HepG2 (cell line): ENCODE data around the gene USP25.

Source experiments
- CEBPB ChIP-seq: IDR thresholded peaks from 2 replicates; pipeline ENCODE4 v1.6.1; 2011; ENCODE audit warnings: low read depth, low read length, improper control_type of control experiment, borderline replicate concordance
- EZH2 ChIP-seq: conservative IDR thresholded peaks from 2 replicates; pipeline ENCODE4 v1.6.1; 2012; ENCODE audit warnings: mild to moderate bottlenecking, low read depth, low read length, moderate library complexity
- KDM1A ChIP-seq: IDR thresholded peaks from 2 replicates; pipeline ENCODE4 v1.6.1; 2016; ENCODE audit warnings: missing compliant biosample characterization
- NFIC ChIP-seq: IDR thresholded peaks from 2 replicates; pipeline ENCODE4 v1.6.1; 2012; ENCODE audit warnings: mild to moderate bottlenecking, low read length, inconsistent platforms
- PBX3 ChIP-seq: sonication (generic); formaldehyde crosslinking; IDR thresholded peaks from 2 replicates; pipeline ENCODE4 v1.8.1; 2023; ENCODE audit warnings: missing genetic modification reagents, inconsistent platforms, borderline replicate concordance
- POLR2AphosphoS5 ChIP-seq: IDR thresholded peaks from 2 replicates; pipeline ENCODE4 v1.6.1; 2012; ENCODE audit warnings: low read depth, low read length
- RFX5 ChIP-seq: IDR thresholded peaks from 2 replicates; pipeline ENCODE4 v1.6.1; 2011; ENCODE audit warnings: low read depth, low read length, improper control_type of control experiment

GRCh38 chr21:15794277-15794912 lies 64.6 kb downstream of the USP25 start:
- no peak for TF ChIP-seq CEBPB
- no peak for TF ChIP-seq KDM1A
- no peak for TF ChIP-seq EZH2
- TF ChIP-seq RFX5: no peak
- TF ChIP-seq PBX3 (CRISPR knock-in tag): no peak
- TF ChIP-seq NFIC: no peak
- TF ChIP-seq POLR2AphosphoS5: no peak
